22Rv1 (cell line): Measurements from ENCODE around the gene RAB40B.

Experiments
- H3K27ac ChIP-seq: fragments of 450-650 bp; 2 replicates; pipeline ENCODE4 v1.5.1; 2017
- ZFX ChIP-seq: fragments of 450-650 bp; IDR thresholded peaks from 2 replicates; pipeline ENCODE4 v1.6.1; 2017; ENCODE audit warnings: antibody characterized with exemption, borderline replicate concordance
- TF ChIP-seq, protein P1 (sequence below): fragments of 450-650 bp; IDR thresholded peaks from 2 replicates; pipeline ENCODE4 v1.5.1; 2017; ENCODE audit warnings: mild to moderate bottlenecking

RAB40B gene

DNA sequence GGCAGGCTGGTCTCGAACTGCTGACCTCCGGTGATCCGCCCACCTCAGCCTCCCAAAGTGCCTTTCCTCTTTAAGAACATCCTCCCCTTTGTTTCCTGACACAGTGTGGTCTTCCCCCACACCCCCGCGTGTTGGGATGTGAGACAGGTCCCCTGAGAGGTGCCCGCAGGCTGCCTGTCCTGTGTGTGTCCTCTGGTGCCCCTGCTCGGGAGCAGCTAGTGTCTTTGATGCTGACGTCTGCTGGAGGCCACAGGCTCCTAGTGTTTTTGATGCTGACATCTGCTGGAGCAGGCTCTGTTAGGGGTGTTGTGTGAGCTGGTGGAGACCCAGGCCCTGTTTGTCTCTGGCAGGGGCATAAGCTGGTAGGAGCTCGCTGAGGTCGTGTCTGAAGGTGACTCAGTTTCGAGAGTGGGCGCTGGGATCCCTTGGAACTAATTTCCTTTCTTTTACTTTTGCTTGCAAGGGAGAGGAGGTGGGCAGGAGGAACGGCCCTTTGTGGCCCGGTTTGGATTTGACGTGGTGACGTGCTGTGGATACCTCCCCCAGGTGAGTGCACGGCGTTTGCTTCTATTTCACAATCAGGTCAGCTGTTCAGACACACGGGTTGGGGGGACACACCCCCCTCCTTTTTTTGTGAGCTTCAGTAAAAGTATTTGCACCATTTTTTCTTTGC lies 24.0 kb upstream of the RAB40B start:
- no peak for TF ChIP-seq ZFX
- TF ChIP-seq, protein P1, sequence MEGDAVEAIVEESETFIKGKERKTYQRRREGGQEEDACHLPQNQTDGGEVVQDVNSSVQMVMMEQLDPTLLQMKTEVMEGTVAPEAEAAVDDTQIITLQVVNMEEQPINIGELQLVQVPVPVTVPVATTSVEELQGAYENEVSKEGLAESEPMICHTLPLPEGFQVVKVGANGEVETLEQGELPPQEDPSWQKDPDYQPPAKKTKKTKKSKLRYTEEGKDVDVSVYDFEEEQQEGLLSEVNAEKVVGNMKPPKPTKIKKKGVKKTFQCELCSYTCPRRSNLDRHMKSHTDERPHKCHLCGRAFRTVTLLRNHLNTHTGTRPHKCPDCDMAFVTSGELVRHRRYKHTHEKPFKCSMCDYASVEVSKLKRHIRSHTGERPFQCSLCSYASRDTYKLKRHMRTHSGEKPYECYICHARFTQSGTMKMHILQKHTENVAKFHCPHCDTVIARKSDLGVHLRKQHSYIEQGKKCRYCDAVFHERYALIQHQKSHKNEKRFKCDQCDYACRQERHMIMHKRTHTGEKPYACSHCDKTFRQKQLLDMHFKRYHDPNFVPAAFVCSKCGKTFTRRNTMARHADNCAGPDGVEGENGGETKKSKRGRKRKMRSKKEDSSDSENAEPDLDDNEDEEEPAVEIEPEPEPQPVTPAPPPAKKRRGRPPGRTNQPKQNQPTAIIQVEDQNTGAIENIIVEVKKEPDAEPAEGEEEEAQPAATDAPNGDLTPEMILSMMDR = no peak
- H3K27ac ChIP-seq = no peak overlapping the region

DNA sequence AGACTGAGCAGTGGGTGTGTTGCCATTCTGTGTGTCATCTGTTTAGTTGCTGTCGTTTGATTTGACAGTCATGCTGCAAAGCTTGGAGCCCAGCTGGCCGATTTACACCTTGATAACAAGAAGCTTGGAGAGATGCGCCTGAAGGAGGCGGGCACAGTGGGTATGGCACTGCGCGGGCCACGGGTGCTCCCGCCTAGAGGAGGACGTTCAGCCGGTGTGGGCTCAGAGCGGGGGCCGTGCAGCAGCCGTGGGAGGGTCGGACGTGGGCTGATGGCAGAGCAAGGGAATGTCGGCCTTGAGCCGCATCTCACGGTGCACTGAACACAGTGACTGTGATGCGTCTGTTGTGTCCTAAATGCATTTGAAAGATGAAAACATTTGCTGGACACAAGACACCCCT lies 21.7 kb upstream of the RAB40B start:
- H3K27ac ChIP-seq = no peak overlapping the region
- TF ChIP-seq, protein P1 = no peak
- no peak for TF ChIP-seq ZFX

DNA sequence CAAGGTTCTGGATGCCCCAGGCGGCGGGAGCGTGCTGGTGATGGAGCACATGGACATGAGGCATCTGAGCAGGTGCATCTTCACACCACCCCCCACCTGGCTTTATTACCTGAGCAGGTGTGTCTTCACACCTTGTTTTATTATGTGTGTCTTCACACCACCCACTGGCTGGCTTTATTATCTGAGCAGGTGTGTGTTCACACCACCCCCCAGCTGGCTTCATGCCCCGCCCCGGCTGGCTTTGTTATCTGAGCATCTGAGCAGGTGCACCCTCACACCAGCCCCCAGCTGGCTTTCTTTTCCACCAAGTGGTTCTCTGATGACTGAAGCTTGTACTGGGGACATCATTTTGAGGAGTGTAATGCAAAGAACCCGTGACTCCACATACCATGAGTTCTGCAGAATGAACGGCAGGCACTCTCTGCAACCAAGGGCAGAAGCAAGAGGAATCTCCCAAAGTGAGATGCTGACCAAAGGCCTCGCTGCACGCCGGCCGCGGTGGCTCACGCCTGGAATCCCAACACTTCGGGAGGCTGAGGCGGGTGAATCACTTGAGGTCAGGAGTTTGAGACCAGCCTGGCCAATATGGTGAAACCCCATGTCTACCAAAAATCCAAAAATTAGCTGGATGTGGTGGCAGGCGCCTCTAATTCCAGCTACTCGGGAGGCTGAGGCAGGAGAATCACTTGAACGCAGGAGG lies 20.6 kb upstream of the RAB40B start:
- TF ChIP-seq, protein P1 = no peak
- TF ChIP-seq ZFX = no peak
- no peak overlapping the region for H3K27ac ChIP-seq

DNA sequence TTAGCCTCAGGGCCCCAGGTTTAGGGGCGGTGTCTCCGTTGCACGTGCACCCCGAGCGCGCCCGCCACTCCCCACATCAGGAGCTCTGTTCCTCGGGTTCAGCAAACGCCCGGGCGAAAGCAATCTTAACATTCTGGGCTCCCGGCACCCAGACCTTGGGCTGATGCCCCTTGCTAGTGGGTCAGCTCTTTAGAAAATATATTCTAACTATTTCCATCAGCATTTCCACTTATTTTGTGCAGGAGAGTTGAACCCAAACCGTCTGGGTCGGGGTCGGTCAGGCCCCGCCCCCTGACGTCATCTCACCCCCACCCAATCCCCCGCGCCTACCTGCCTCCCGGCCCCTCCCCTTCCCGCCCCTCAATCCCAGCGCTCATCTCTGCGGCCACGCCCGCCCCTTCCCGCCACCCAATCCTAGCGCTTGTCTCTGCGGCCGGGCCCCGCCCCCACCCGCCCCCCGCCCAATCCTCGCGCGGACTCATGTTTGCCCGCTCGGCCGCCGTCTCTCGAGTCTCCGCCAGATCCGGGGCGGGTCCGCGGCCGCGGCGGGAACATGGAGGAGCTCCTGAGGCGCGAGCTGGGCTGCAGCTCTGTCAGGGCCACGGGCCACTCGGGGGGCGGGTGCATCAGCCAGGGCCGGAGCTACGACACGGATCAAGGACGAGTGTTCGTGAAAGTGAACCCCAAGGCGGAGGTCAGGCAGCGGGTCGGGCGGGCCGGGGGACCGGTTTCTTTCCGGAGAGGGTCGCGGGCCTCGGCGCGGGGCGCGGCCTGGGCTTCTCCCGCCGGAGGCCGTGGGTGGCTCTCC lies 17.9 kb upstream of the RAB40B start, which contains the start of gene FN3KRP:
Gene FN3KRP (plus strand): TSS at position 504 of the 808 bp plus-strand sequence. CDS start 50 bp downstream, at position 554.
- peak within 1 kb of the TSS; percentile 70 for H3K27ac ChIP-seq
- TF ChIP-seq ZFX = no peak
- TF ChIP-seq, protein P1 = no peak

DNA sequence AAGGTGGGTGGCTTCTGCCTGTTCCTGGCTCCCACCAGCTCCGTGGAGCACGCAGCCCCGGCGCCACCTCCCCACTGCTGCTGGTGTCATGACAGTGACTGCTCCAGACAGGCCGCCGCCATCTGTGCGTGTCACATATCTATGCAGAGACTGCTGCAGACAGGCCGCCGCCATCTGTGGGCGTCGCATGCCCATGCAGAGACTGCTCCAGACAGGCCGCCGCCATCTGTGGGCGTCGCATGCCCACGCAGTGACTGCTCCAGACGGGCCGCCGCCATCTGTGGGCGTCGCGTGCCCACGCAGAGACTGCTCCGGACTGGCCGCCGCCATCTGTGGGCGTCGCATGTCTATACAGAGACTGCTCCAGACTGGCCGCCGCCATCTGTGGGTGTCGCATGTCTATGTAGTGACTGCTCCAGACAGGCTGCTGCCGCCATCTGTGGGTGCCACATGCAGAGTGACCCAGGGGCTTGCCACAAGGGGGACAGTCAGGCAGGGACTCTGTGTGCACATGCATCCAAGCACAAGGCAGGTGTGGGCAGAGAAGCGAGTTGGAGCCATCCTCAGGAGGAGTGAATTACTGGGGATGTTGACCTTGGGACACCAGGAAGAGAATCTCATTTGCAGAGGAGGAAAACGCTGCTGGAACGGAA lies 14.7 kb upstream of the RAB40B start:
- no peak for TF ChIP-seq ZFX
- TF ChIP-seq, protein P1 = no peak
- no peak overlapping the region for H3K27ac ChIP-seq

DNA sequence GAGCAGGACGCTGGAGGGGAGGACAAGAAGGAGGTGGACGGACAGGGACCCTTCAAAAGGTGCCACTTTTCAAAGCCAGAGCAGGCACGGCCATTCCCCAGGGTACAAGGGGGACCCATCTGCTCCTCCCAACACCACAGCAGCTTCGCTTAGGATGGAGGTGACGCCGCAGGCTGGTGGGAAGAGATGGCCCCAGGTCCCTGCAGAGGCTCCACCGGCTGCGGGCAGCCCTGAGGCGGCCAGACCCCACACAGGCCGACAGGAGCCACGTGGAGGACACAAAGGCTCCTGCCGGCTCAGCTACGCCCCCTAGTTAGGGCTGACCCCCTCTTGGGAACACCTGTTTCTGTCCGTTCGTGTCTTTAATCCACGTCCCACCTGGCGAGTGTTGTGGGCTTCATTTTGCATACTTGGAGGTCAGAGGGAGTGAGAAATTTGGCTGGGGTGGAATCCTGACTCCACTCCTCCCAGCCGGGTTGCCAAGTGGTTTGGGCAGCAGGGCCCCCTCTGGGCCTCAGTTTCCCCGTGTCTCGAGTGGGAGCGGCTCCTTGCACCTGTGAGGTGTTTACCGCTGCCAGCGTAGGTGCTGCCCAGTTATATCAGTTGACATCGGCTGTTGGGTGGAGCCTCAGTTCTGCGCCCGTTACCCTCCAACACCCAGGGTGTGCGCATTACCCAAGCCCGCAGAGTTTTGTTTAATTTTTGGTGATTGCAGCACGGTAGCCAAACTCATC lies 12.2 kb upstream of the RAB40B start:
- TF ChIP-seq ZFX = no peak
- TF ChIP-seq, protein P1 = peak; percentile 17
- H3K27ac ChIP-seq = no peak overlapping the region
